Measurements from ENCODE around the gene KLRG1. TPM values are rescaled to one million over a fixed set of nuclear protein-coding genes. Genes with fewer than 3 reads are reported as not detected.

KLRG1 gene
- total RNA-seq, 1 donor from 2014 or later: 1.6 TPM

DNA sequence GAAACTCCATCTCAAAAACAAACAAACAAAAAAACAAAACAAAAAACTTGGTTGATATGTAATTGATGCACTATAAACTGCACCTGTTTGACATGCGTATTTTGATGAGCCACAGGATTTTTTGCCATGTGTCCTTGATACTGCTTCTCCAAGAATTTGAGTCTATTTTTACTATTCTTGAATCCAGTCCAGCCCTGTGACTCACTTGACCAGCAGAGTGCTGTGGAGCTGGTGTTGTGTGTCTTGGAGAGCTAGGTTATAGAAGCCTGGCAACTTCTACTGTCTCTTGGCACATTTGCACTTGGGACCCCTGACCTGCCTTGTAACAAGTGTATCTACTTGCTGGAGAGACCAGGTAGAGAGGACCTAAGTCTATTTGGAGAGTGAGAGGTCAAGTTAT is 52.0 kb downstream of the KLRG1 start:
- no peak for DNase-seq

DNA sequence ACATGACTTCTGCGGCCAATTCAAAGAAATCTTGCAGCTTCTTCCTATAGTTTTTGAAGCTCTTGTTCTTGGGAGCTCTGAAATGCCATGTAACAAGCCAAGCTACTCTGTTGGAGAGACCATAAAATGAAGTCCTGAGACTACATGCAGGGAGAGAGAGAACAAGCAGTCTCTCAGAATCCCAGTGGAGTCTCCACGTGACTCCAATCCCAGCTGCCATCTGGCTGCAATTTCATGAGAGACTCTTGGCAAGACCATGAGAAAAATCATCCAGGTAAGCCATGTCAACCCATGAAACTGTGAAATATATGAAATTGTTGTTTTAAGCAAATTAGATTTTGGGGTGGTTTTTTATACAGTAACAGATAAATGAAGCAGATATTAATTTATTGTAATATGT is 54.4 kb downstream of the KLRG1 start:
- no peak for DNase-seq

DNA sequence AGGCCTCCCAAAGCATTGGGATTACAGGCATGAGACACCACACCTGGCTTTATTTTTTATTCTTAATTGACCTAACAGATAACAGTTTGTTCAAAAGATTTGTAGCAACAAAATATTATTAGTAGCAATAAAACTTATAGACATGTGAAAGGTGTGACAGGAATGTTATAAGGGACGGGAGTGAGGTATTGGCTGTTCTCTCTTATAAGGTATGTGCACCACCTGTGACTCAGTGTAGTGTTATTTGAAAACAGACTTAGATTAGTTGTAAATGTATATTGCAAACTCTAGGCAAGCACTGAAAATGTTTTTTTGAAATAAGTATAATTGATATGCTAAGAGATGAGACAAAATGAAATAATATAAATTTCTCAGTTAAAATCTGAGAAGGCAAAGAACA is 57.8 kb downstream of the KLRG1 start:
- DNase-seq: no peak

- DNase-seq: no peak
Observed at GRCh38 chr12:9048930-9049329, 59.6 kb downstream of the KLRG1 start.

DNA sequence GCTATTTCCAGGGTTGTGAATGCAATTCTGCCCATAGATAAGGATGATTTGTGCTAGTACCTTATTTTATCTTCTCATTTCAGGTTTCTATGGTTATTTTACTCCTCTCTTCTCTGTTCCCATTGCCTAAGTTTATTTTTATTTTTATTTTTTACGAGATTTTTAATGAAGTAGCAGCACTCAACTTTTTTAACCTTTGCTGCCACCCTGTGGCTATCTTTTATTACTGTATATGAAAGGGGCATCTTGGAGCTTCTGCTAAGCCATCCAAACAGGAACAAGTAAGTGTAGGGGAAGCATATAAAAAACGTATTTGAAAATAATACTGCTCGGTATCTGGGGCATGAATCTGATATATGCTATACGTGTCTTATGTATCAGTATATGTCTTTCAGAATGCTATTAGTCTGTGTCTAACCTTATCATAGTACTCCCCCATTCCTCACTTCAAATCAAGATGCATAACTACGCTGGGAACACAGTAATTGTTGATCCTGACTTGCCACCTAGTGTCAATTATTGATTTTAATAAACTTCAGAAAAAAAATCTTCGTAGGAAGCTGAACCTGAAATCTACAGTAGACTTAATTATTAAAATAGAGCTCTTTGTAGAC is 60.3 kb downstream of the KLRG1 start:
- peak; percentile 40 for DNase-seq

DNA sequence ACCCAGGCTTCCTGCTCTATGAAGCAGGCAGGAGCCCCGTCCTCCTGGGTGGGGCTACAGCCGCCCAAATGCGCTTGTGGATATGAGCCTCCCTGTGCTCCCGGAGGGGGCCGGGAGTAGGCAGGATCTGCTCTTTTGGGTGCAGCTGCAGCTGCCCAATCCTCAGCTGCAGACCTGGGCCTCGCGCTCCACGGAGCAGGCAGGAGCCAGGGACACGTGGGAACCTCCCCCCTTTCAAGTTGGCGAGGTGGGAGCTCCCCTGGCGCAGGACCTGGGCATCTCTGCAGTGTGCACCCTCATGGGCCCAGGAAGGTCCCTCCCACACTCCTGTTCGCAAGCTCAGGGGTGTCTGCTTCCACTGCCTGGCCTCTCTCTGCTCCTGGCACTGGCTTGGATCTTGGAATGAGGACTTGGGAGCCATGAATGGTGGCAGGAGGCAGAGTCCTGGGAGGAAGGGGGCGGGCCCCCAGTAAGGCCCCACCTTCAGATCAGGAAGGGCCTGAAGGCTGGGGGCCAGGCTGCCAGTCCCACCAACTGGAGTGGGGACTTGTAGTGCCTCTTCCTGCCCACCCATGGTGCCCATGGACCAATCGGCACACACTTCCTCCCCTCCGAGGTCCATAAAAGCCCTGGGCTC is 61.3 kb downstream of the KLRG1 start:
- no peak for DNase-seq

DNA sequence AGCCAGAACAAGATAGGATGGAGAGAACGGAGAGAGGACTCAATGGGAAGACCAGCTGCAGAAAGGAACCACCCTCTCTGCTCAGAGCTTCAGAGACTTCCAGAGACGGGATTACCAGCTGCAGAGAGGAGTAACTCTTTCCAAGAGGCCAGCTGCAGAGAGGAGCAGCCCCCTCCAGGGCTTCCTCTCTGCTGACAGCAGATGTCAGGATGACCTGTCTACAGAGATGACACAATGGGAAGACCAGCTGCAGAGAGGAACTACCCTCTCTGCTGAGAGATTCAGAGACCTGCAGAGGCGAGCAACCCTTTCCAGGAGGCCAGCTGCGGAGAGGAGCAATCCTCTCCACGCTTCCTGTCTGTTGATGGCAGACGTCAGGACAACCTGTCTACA is 61.8 kb downstream of the KLRG1 start:
- DNase-seq: peak; percentile 61

GRCh38 chr12:9052610-9053009 is 63.3 kb downstream of the KLRG1 start:
- DNase-seq: peak; percentile 66

Other genes with a start within 250 kb of the KLRG1 start
- 46.5 TPM for gene A2ML1, start 166.9 kb upstream of the KLRG1 start, total RNA-seq
- 20.9 TPM for gene PHC1, start 75.0 kb upstream of the KLRG1 start, total RNA-seq
- 95.6 TPM for gene M6PR, start 39.9 kb upstream of the KLRG1 start, total RNA-seq
- gene A2M, start 126.4 kb downstream of the KLRG1 start, total RNA-seq: 150 TPM
- gene PZP, start 218.8 kb downstream of the KLRG1 start, total RNA-seq: 0.20 TPM